ENCODE measurements around the gene SRPK3.

- TF ChIP-seq CHD2 (IDR thresholded peaks at IDR 0.05; ENCODE audit: low read length, partially characterized antibody), result no peak
- no peak for TF ChIP-seq CTCF (IDR thresholded peaks at IDR 0.05)
- TF ChIP-seq MAX (IDR thresholded peaks at IDR 0.05; ENCODE audit: low read depth), result no peak
- no peak for TF ChIP-seq POLR2AphosphoS5 (IDR thresholded peaks at IDR 0.05; ENCODE audit: low read depth, low read length)
Measured at GRCh38 chrX:153744210-153745066, 36.4 kb upstream of the SRPK3 start.
